Measurements from ENCODE around the gene TNS1. TPM values are rescaled to one million over a fixed set of nuclear protein-coding genes. Genes with fewer than 3 reads are reported as not detected.

The TNS1 gene
- total RNA-seq, 3 donors from 2014 or later: 0.50 to 1.2 (median 0.54) TPM

DNA sequence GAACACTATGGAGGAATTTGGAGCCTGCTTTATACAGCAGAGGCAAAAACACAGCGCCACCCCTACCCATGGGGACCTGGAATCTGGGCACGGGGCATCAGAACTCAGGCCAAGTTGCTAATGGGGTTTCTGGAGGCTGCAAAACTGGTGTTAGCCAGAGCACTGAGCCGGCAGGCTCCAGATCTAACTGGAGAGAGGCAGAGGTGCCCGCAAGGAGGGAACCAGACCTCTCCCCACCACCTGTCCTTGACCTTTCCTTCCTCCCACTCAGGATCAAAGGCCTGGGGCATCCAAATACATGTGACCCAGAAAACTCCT lies 126.6 kb downstream of the TNS1 start:
- ATAC-seq: no peak
- Mint-ChIP-seq H3K4me1 (ENCODE audit: low read depth) (no peaks in the 10 kb centered on the region), H3K4me3 (no peak overlapping the region), H3K9me3 (no peaks in the 10 kb centered on the region), H3K27me3 (ENCODE audit: low read depth) (peaks cover 4% of the 10 kb centered on the region), H3K36me3 (ENCODE audit: insufficient read depth) (no peaks in the 10 kb centered on the region)
- no peak for DNase-seq

DNA sequence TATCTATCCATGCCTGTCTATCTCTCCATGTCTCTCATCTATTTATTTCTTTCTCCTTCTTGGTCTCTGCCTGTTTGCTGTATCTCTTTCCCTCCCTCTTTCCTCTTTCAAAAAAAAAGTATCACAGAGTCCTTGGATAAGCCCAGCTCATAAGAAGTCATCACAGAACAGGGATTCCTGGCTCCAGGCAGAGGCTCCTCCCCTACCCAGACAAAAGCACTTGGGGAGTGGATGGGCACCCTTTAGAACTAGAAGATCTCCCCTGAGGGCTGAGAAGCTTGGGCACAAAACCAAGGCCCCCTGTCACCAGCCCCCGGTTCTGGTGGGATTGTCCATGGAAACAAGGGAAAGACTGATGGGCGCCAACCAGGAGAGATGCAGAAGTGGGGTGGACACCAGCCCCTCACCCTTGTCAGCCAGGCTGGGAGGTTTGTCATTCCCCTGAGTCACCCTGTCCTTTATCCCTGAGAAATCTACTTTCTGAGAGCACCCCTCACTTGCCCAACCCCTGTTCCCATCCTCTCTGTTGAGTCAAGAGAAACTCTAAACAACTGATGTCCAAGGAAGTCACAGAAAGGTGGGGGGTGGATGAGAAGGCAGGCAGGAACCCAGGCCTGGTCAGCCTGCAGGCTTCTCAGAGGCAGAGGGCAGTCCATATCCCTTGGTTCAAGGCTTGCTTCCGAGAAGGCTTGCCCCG lies 127.1 kb downstream of the TNS1 start:
- Mint-ChIP-seq H3K9me3 (no peaks in the 10 kb centered on the region), H3K27me3 (ENCODE audit: low read depth) (peaks cover 2% of the 10 kb centered on the region), H3K4me1 (ENCODE audit: low read depth) (no peaks in the 10 kb centered on the region), H3K36me3 (ENCODE audit: insufficient read depth) (no peaks in the 10 kb centered on the region), H3K4me3 (no peak overlapping the region)
- DNase-seq (no peak), ATAC-seq (no peak)

DNA sequence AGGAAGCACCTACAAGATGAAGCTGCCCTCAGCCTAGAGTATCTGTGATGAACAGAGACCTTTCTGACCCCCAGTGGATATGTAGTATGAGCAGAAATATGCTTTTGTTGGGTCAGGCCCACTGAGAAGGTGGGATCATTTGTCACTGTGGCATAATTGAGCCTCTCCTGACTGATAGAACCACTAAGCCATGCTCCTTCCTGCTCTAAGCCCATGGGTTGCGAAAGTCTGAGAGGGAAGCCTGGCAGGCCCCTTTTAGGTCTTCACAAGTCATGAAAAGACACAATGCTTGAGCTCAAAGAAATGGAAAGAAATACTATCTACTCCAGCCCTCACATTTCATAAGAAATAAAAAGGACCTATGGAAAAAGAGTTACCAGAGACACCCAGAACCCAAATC lies 127.7 kb downstream of the TNS1 start:
- no peaks in the 10 kb centered on the region for H3K36me3 Mint-ChIP-seq (ENCODE audit: insufficient read depth)
- no peaks in the 10 kb centered on the region for H3K27me3 Mint-ChIP-seq (ENCODE audit: low read depth)
- no peaks in the 10 kb centered on the region for H3K9me3 Mint-ChIP-seq

DNA sequence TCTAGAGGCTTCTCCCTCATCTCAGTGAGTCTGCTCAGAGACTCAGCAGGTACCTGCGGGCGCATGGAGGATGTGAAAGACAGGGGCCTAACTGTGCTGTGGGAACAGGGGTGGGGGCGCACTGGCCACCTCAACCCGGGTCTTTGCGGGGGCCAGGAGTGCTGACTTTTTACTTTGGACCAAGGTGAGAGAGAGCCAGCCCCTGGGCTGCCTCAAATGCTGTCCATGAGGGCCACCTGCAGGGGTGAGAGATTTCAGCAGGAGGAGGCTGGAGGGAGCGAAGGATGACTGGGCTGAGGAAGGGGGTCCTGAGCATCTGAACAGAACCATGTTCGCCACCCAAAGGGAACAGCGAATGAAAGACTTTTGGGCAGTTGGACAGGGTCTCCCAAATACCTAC lies 129.4 kb downstream of the TNS1 start:
- Mint-ChIP-seq H3K9me3 (no peaks in the 10 kb centered on the region), H3K4me3 (no peak overlapping the region), H3K27me3 (ENCODE audit: low read depth) (no peaks in the 10 kb centered on the region), H3K36me3 (ENCODE audit: insufficient read depth) (no peaks in the 10 kb centered on the region), H3K4me1 (ENCODE audit: low read depth) (no peaks in the 10 kb centered on the region)
- DNase-seq (no peak), ATAC-seq (no peak)

More for the DNA sequence above, 127.7 kb downstream of the TNS1 start:
- ATAC-seq (no peak), DNase-seq (no peak)
- Mint-ChIP-seq H3K4me1 (ENCODE audit: low read depth) (no peaks in the 10 kb centered on the region), H3K4me3 (no peak overlapping the region)

DNA sequence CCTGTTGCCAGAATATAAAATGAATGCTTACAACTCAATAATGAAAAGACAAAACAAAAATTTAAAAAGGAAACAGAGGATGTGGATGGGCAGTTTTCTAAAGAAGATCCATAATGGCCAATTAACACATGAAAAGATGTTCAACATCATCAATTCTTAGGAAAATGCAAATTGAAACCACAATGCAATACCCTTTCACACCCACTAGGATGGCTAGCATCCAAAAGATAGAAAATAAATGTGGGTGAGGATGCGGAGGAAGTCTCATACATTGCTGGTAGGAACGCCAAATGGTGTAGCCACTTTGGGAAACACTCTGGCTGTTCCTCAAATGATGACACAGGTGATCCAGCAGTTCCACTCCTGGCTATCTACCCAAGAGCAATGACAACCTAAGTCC lies 130.5 kb downstream of the TNS1 start:
- Mint-ChIP-seq H3K27me3 (ENCODE audit: low read depth) (no peaks in the 10 kb centered on the region), H3K9me3 (peaks cover 3% of the 10 kb centered on the region), H3K4me3 (no peak overlapping the region), H3K4me1 (ENCODE audit: low read depth) (no peaks in the 10 kb centered on the region), H3K36me3 (ENCODE audit: insufficient read depth) (no peaks in the 10 kb centered on the region)
- ATAC-seq (no peak), DNase-seq (no peak)

DNA sequence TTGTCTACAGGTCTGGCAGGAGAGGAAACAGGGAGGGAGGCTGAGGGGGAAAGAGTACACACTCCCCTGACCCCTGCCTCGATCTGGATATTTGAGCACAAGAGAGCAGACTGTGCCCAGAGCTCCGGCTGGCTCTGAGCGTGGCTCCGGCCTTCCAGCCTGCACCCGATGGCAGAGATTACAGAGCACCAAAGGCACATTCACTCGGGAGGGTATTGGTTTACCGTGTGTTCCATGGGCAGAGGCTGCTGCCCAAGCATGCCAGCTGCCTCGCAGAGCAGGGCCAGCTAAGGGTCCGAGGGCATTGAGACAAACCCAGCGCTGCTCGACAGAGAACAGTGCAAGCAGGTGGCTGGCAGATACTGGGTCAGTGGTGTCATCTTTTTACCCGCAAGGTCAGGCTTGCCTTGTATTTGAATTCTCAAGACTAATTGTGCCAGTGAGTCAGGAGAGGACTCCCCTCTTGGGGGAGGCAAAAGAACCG lies 132.2 kb downstream of the TNS1 start:
- DNase-seq: no peak
- H3K9me3 Mint-ChIP-seq: peaks cover 3% of the 10 kb centered on the region
- H3K4me3 Mint-ChIP-seq: no peak overlapping the region
- ATAC-seq: no peak
- no peaks in the 10 kb centered on the region for H3K27me3 Mint-ChIP-seq (ENCODE audit: low read depth)
- no peaks in the 10 kb centered on the region for H3K36me3 Mint-ChIP-seq (ENCODE audit: insufficient read depth)
- H3K4me1 Mint-ChIP-seq (ENCODE audit: low read depth): no peaks in the 10 kb centered on the region

DNA sequence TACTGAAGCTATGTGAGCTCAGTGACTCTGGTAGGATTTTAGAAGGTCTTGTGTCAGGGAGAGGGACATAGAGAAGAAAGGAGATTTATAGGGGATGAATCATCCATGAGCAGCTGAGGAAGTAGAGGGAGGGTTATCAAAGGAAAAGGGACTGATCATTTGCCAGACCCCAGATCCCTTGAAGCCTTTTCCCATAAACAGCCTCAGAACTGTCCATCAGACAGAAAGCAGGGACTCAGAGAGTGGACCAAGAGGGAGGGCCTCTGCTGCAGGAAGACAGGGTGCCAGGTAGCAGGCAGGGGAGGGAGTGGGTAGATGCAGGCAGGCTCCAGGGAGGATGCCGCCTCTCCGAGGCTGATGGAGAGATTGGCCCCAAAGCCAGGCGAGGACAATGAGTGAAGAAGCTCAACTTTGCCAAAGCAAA lies 133.9 kb downstream of the TNS1 start:
- ATAC-seq: no peak
- Mint-ChIP-seq H3K4me3 (no peak overlapping the region), H3K9me3 (peaks cover 3% of the 10 kb centered on the region), H3K4me1 (ENCODE audit: low read depth) (no peaks in the 10 kb centered on the region), H3K27me3 (ENCODE audit: low read depth) (no peaks in the 10 kb centered on the region), H3K36me3 (ENCODE audit: insufficient read depth) (no peaks in the 10 kb centered on the region)
- DNase-seq: no peak

DNA sequence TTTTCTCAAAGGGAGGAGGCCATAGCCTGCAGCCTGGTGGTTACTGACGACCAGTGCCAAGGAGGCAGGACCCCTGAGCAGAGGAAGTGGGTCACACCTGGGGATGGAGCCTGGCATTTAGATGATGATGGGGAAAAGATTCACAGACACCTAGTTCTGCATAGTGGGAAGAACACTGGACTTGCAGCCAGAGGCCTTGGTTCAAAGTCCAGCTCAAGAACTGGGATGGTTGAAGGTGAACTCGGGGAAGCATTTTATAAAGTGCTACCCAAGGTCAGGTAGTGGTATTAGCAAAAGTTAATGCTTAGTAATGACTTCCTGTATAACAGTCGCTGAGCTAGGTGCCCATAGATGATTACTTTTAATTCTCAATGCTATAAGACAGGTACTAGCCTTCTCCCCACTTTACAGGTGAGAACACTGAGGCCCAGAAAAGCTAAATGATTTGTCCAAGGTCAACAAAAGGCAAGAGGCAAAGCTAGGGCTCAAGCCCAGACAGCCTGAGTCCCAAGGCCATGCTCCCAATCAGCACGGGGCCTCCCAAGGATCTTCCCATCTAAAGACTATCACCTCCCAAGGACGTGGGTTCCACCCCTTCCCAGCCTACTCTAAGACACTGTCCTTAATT lies 134.4 kb downstream of the TNS1 start:
- H3K27me3 Mint-ChIP-seq (ENCODE audit: low read depth): no peaks in the 10 kb centered on the region

DNA sequence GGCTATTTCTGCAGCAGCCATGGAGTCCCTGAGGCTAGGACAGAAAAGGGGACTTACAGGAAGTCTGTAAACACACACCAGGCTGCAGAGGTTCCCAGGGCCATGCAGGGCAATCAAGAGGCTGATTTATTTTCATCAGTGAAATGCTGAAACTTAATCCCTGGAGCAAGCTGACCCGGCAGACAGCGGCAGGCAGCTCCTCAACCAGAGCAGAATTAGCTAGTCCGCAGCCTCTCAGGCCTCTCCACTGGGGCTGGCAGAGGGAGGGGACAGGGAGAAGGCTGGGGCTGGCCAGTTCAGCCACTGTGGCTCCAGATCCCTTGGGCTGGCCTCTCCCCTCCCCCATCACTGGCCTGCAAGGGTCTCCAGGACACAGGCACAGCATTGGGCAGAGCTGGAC lies 136.3 kb downstream of the TNS1 start:
- Mint-ChIP-seq H3K9me3 (peaks cover 3% of the 10 kb centered on the region), H3K4me1 (ENCODE audit: low read depth) (no peaks in the 10 kb centered on the region), H3K27me3 (ENCODE audit: low read depth) (no peaks in the 10 kb centered on the region), H3K36me3 (ENCODE audit: insufficient read depth) (no peaks in the 10 kb centered on the region), H3K4me3 (no peak overlapping the region)
- ATAC-seq: no peak
- DNase-seq: no peak

More for the DNA sequence above, 134.4 kb downstream of the TNS1 start:
- no peak for ATAC-seq
- H3K4me3 Mint-ChIP-seq: no peak overlapping the region
- no peaks in the 10 kb centered on the region for H3K36me3 Mint-ChIP-seq (ENCODE audit: insufficient read depth)
- no peak for DNase-seq
- peaks cover 3% of the 10 kb centered on the region for H3K9me3 Mint-ChIP-seq
- H3K4me1 Mint-ChIP-seq (ENCODE audit: low read depth): no peaks in the 10 kb centered on the region

DNA sequence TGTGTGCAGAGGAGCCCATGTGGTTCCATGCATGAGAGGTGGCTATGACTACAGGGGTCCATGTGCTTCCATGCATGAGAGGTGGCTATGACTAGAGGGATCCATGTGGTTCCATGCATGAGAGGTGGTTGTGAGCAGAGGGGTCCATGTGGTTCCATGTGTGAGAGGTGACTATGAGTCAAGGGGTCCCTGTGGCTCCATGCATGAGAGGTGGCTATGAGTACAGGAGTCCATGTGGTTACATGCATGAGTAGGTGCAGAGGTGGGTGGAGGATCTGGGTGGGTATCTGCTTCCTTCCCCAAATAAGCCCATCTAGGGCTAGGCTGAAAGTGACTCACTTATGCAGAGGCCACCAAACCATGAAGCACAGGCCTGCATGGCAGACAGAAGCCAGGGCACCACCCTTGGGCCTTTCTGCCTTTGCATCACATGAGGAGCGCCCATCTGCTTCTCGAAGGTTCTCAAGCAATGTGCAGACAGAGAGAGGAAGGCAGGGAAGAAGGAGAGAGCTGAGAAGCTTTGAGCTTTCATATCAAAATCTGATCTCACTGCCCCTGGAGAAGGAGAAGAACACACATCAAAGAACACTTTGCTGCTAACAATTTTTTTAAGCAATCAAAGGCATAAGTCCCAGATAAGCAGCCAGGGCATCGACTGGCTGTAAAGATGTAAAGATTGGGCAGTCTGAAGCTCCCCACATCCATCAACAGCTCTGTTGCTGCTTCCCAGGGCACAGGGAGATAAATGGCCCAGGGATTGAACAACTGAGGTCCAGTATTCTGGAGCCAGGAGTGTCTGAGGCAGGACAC lies 137.6 kb downstream of the TNS1 start:
- no peak overlapping the region for H3K4me3 Mint-ChIP-seq
- H3K36me3 Mint-ChIP-seq (ENCODE audit: insufficient read depth): no peaks in the 10 kb centered on the region
- DNase-seq (no peak), ATAC-seq (peak; percentile 21 to 28)
- H3K9me3 Mint-ChIP-seq: peaks cover 3% of the 10 kb centered on the region
- no peaks in the 10 kb centered on the region for H3K4me1 Mint-ChIP-seq (ENCODE audit: low read depth)
- H3K27me3 Mint-ChIP-seq (ENCODE audit: low read depth): no peaks in the 10 kb centered on the region

DNA sequence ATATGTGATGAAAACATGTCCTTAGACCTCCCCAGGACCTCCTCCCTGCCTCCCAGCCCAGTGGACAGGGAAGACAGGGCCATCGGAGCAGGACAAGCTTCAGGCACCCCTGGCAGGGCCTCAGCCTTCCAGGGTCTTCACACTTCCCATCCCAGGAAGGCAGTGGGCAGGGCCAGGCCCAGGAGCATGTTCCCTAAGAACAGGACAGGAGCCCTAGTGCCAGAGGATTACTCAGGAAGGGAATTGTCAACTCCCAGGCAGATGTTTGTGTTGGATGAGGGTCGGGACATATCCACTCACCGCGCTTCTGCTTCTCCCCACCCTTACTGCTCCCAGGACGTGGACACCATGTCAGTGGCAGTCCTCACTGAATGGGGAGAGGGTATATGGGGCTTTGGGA lies 138.9 kb downstream of the TNS1 start:
- Mint-ChIP-seq H3K4me1 (ENCODE audit: low read depth) (no peaks in the 10 kb centered on the region), H3K27me3 (ENCODE audit: low read depth) (no peaks in the 10 kb centered on the region)

DNA sequence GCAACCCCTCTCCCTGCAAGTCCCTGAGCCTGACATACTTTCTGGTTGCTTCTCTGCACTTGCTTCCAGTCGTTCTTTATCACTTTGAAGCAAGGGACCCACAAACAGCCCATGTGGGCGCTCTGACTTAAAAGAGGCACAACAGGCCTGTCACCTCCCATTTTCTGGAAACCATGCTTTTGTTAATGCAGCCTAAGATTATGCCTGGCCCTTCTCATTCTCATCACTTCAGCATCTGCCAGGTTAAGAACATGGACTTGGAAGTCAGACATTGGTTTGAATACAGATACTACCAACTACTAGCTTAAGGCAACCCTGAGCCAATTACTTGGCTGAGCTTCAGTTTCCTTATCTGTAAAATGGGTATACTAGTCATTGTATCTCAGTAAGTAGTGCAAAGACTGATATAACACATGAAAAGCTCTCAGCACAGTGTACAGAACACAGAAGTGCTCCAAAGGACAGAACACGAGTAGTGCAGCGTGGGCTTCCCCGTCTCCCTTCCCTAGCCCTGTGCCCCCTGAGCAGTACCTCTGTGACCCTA lies 141.4 kb downstream of the TNS1 start:
- Mint-ChIP-seq H3K4me1 (ENCODE audit: low read depth) (no peaks in the 10 kb centered on the region), H3K9me3 (no peaks in the 10 kb centered on the region), H3K36me3 (ENCODE audit: insufficient read depth) (no peaks in the 10 kb centered on the region), H3K4me3 (no peak overlapping the region), H3K27me3 (ENCODE audit: low read depth) (no peaks in the 10 kb centered on the region)
- DNase-seq (no peak), ATAC-seq (no peak)

More for the DNA sequence above, 138.9 kb downstream of the TNS1 start:
- H3K36me3 Mint-ChIP-seq (ENCODE audit: insufficient read depth): no peaks in the 10 kb centered on the region
- peaks cover 3% of the 10 kb centered on the region for H3K9me3 Mint-ChIP-seq
- DNase-seq: no peak
- ATAC-seq: no peak
- H3K4me3 Mint-ChIP-seq: no peak overlapping the region

DNA sequence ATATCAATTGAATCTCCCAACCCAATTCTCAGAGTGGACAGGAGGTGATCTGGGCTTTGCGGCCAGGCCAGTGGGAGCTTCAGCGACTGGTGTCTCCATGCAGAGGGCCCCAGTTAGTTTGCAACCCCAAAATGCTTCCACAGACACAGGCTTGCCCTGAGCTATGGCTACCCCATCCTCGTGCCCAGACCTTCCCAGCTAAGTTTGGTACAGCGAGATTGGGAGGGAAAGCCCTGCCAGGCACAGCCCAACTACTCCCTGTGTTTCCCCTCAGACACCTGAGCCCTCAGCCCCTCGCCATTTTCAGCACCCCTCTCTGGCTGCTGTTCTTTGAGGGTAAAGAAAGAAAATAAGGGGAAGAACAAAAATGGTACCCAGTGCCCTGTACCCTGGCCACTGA lies 142.9 kb downstream of the TNS1 start:
- DNase-seq: no peak
- no peaks in the 10 kb centered on the region for H3K9me3 Mint-ChIP-seq
- no peak overlapping the region for H3K4me3 Mint-ChIP-seq

More for the DNA sequence above, 142.9 kb downstream of the TNS1 start:
- ATAC-seq: no peak
- no peaks in the 10 kb centered on the region for H3K4me1 Mint-ChIP-seq (ENCODE audit: low read depth)
- H3K27me3 Mint-ChIP-seq (ENCODE audit: low read depth): no peaks in the 10 kb centered on the region
- H3K36me3 Mint-ChIP-seq (ENCODE audit: insufficient read depth): no peaks in the 10 kb centered on the region

Measured in activated T-cell treated with anti-CD3 and anti-CD28 coated beads, Interleukin-2, amount 50 U/mL, for 4 hours (primary cell).